Hepatic stellate cell (primary cell): ENCODE measurements around the gene RAET1L.
"Not testable (repeated sequence)": the region's sequence is repeated elsewhere in the genome, so short reads cannot be mapped to it uniquely, and the experiment has no call there.

Experiments
- DNase-seq: peaks from one replicate; pipeline ENCODE4 v3.0.0; 2011; ENCODE audit warnings: low spot score

RAET1L gene

GRCh38 chr6:150016324-150017185, 8.8 kb downstream of the RAET1L start:
- peak; percentile 63 for DNase-seq

DNA sequence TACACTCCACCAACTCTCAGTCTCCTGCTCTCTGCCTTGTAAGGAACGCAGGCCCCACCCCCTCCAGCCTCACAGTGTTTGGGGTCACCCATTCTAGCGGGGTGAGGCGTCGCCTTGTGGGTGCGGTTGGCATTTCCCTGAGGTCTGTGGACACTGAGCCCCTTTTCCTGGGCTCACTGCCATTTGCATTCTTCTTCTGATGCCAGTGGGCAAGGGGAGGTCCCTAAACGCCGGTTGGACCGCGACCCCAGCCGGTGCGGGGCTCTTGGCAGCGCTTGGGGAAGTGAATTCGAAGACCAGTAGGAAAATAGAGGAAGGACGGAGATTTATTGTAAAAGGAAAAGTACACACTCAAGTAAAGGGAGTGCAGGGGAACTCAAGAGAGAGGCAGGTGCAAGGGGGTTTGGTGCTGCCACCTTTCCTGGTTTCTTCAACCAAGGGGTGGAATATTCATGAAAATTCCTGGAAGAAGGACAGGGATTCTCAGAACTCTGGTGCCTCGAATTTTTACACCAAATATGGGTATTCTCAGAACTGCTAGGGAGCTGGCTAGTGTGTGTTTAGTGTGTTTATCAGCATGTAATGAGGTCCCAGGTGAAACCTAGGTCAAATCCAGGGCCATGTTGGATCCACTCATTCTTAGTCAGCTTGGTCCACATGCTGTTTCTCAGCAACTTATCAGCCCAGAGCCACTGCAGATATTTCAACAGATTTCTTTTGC, 9.9 kb downstream of the RAET1L start:
- not testable (repeated sequence) for DNase-seq

DNA sequence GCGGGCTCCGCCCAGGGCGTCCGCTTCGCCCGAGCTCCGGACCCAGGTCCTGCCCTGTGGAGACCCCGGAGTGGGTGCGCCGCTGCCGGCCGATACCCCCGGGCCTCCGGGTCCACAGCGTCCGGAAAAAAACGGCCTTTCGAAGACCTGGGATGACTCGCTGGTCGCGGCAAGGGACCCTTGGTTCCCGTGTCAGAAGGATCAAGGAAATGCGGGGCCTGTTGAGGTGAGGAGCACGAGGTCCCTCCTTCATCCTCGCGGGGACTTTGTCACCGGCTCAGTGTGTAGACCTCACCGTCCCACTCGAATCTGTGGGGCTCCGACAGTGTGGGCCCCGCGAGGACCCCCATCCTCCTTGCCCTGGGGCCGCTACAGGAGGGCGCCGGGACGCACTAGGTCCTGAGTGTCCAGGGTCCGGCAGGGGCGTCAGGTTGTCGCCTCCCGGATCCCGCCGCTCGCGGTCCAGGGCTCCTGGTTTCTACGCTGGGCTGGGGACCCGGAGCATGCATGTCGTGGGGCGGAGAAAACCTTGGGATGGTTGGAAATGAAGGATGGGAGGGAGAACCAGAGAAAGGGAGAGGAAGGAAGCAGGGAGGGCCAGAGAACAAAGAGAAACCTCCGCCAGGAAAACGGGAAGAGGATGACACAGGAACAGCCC, 10.6 kb downstream of the RAET1L start:
- DNase-seq = not testable (repeated sequence)

GRCh38 chr6:150013785-150014622, 11.3 kb downstream of the RAET1L start:
- not testable (repeated sequence) for DNase-seq

- not testable (repeated sequence) for DNase-seq
Observed at GRCh38 chr6:150012846-150013784, 12.2 kb downstream of the RAET1L start.

GRCh38 chr6:150008588-150008987, 16.7 kb downstream of the RAET1L start:
- DNase-seq = no peak

GRCh38 chr6:150006961-150007464, 18.3 kb downstream of the RAET1L start:
- DNase-seq = peak; percentile 40

GRCh38 chr6:150005761-150006651, 19.3 kb downstream of the RAET1L start:
- DNase-seq = no peak

GRCh38 chr6:150004783-150005717, 20.3 kb downstream of the RAET1L start:
- peak; percentile 99 for DNase-seq

DNA sequence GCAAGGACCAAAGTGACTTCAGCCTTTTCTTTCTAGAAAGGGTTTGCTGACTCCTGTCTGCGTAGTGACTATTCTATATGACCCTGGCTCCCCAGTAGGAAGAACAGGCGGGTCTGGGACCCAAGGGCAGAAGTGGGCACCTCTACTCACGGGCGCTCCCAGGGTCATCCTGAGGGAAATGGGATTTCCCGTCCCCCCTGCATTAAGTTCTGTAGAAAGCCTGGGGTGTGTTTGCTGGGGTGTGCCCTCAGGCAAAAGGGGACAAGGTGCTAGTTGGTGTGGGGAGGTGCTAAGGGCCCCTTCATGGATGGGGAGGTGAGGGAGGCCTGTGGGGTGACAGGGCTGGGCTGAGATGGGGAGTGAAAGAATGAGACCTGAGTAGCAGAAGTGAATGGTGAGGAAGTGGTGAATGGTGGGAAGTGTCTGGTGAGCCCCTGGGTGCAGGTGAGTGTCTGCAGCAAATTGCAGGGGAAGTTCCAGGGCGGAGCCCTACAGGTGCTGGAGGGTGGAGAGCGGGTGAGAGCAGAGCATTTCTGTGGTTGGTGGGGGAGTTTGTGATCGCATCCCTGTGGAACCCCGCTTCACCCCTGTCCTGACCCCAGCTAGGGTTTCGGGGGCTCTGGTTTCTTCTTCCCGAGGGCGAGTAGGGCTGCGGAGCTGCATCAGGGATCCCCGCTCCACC, 21.1 kb downstream of the RAET1L start:
- DNase-seq = no peak

DNA sequence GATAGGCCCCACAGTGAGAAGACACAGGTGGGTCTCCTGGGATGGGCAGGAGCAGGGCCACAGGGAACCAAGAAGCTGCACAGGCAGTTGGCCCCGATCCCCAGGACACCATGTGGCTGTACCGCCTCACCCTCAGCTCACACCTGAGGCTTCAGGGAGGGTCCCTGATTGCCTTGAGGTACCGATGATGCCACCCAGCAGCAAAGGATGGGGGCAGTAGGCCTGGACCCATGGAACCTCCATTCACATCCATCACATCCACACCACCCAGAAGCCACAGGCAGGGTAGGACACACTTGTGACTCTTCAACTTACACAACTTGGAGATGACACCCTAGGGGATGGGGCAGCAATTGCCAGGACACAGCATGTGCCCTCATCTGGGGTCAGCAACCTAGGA, 21.7 kb downstream of the RAET1L start:
- not testable (repeated sequence) for DNase-seq

- DNase-seq = no peak
Observed at GRCh38 chr6:150002710-150003109, 22.6 kb downstream of the RAET1L start.

- no peak for DNase-seq
Observed at GRCh38 chr6:150001295-150002008, 23.9 kb downstream of the RAET1L start.

- no peak for DNase-seq
Observed at GRCh38 chr6:149999636-150000035, 25.7 kb downstream of the RAET1L start.

DNA sequence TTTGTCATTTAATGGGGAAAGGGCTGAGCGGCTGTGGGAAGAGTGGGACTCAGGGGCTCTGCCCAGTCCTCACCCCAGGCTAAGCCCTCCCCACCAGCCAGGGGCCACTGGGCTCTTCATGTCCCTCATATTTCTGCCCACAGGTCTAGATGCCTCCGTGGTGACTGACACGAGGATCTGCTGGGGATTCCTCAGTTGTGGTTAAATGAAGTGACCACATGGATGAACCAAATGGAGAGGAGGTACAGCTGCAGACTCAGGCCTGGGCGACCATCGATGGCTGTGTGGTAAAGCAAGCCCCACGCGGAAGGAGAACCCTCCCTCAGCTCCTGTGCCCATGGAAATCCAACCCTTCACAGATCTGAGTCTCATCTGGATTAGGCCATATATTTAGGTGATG, 29.4 kb downstream of the RAET1L start:
- no peak for DNase-seq

DNA sequence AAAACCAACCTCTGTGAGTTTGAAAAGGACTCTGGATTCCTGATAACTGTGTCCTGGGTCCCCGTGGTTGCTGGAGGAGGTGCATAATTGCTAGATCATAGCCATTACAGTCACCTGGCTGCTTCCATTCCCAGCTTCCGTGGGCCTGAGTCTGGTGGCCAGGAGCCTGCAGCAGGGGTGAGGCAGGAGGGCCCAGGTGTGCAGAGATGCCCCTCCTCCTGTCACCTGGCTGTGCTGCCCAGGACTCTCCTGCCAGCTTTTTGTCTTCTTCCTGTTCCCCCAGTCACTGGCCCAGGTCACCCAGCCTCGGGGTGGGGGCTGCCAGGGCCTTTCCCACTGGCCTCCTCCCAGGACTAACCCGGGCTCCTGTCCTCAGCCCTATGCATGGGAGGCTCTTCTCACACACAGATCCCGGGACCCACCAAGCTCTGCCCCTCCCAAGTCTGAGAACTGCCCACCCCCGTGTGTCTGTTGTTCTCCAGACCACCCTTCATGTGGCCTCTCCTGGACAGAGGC, 30.0 kb downstream of the RAET1L start:
- no peak for DNase-seq

GRCh38 chr6:149991838-149992237, 33.5 kb downstream of the RAET1L start:
- DNase-seq = no peak
